Hippocampal formation (tissue), 2 donors: ENCODE data around the gene TCHHL1.
"Not testable (repeated sequence)": the region's sequence is repeated elsewhere in the genome, so short reads cannot be mapped to it uniquely, and the experiment has no call there.

Experiments
- DNase-seq, 2 donors: peaks; one replicate each; lab custom pipeline; 2025; lab: John Stamatoyannopoulos, UW

Gene TCHHL1

GRCh38 chr1:152086760-152087159, 2.1 kb downstream of the TCHHL1 start:
- DNase-seq, result no peak

GRCh38 chr1:152084853-152085252, 4.0 kb downstream of the TCHHL1 start:
- no peak for DNase-seq

- not testable (repeated sequence) for DNase-seq
Observed at GRCh38 chr1:152081026-152081425, 7.8 kb downstream of the TCHHL1 start.

GRCh38 chr1:152080494-152080893, 8.4 kb downstream of the TCHHL1 start:
- not testable (repeated sequence) for DNase-seq

GRCh38 chr1:152078831-152079441, 9.9 kb downstream of the TCHHL1 start:
- no peak for DNase-seq

- no peak for DNase-seq
Observed at GRCh38 chr1:152072311-152072710, 16.6 kb downstream of the TCHHL1 start.

- DNase-seq, result no peak
Observed at GRCh38 chr1:152071123-152071522, 17.7 kb downstream of the TCHHL1 start.

- no peak for DNase-seq
Observed at GRCh38 chr1:152067929-152068328, 20.9 kb downstream of the TCHHL1 start.

- no peak for DNase-seq
Observed at GRCh38 chr1:152067150-152067549, 21.7 kb downstream of the TCHHL1 start.

- DNase-seq, result no peak
Observed at GRCh38 chr1:152061952-152062351, 26.9 kb downstream of the TCHHL1 start.

- DNase-seq, result no peak
Observed at GRCh38 chr1:152053375-152053774, 35.5 kb downstream of the TCHHL1 start.

- DNase-seq, result peak; percentile 57 to 63
Observed at GRCh38 chr1:152052606-152053005, 36.3 kb downstream of the TCHHL1 start.

- DNase-seq, result no peak
Observed at GRCh38 chr1:152050886-152051675, 37.8 kb downstream of the TCHHL1 start.

GRCh38 chr1:152049291-152050083, 39.4 kb downstream of the TCHHL1 start:
- DNase-seq, result no peak

- peak in 1 of 2 donors; percentile 31 for DNase-seq
Observed at GRCh38 chr1:152048416-152049009, 40.4 kb downstream of the TCHHL1 start.

GRCh38 chr1:152047730-152048415, 41.0 kb downstream of the TCHHL1 start:
- DNase-seq, result peak; percentile 46 to 79

GRCh38 chr1:152047413-152047729, 41.5 kb downstream of the TCHHL1 start:
- DNase-seq, result no peak

GRCh38 chr1:152044386-152044785, 44.5 kb downstream of the TCHHL1 start:
- no peak for DNase-seq

GRCh38 chr1:152043870-152044269, 45.0 kb downstream of the TCHHL1 start:
- DNase-seq, result no peak

GRCh38 chr1:152042030-152042429, 46.8 kb downstream of the TCHHL1 start:
- DNase-seq, result no peak

GRCh38 chr1:152039886-152040285, 49.0 kb downstream of the TCHHL1 start:
- DNase-seq, result no peak

- no peak for DNase-seq
Observed at GRCh38 chr1:152039461-152039860, 49.4 kb downstream of the TCHHL1 start.
